HepG2 (cell line): ENCODE data around the gene ARHGEF4.

Source experiments
- FOXJ3 ChIP-seq: sonication (generic); formaldehyde crosslinking; IDR thresholded peaks from 2 replicates; pipeline ENCODE4 v1.4.0; 2020; ENCODE audit warnings: missing genetic modification reagents, mild to moderate bottlenecking, borderline replicate concordance
- POLR2A ChIP-seq, 2 experiments: IDR thresholded peaks; 2 replicates each; pipeline ENCODE4 v1.6.1; 2011; ENCODE audit warnings: low read depth in 2 of 2, low read length in 2 of 2, mild to moderate bottlenecking in 1 of 2, moderate library complexity in 1 of 2; ENCODE audit not compliant: insufficient read depth in 1 of 2
- PRMT3 ChIP-seq: sonication (generic); formaldehyde crosslinking; IDR thresholded peaks from 2 replicates; pipeline ENCODE4 v1.8.1; 2022; ENCODE audit warnings: low read depth, mild to moderate bottlenecking, moderate library complexity, missing genetic modification reagents, borderline replicate concordance
- ZFP36 ChIP-seq: fragments of 150-350 bp; IDR thresholded peaks from 2 replicates; pipeline ENCODE4 v1.6.1; 2018; ENCODE audit warnings: borderline replicate concordance, low read length, low read depth; ENCODE audit not compliant: partially characterized antibody
- TF ChIP-seq, protein P1 (sequence below): IDR thresholded peaks from 2 replicates; pipeline ENCODE4 v1.6.1; 2016; ENCODE audit warnings: mild to moderate bottlenecking, missing biosample characterization, missing genetic modification reagents
- TF ChIP-seq, protein P2 (sequence below): sonication (generic); formaldehyde crosslinking; IDR thresholded peaks from 2 replicates; pipeline ENCODE4 v1.5.0; 2020; ENCODE audit warnings: mild to moderate bottlenecking, missing genetic modification reagents, moderate library complexity

- TF ChIP-seq FOXJ3 (CRISPR knock-in tag), result no peak
- no peak for TF ChIP-seq ZFP36
- TF ChIP-seq, protein P1, sequence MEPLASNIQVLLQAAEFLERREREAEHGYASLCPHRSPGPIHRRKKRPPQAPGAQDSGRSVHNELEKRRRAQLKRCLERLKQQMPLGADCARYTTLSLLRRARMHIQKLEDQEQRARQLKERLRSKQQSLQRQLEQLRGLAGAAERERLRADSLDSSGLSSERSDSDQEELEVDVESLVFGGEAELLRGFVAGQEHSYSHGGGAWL (CRISPR knock-in tag), result no peak
- TF ChIP-seq, protein P2, sequence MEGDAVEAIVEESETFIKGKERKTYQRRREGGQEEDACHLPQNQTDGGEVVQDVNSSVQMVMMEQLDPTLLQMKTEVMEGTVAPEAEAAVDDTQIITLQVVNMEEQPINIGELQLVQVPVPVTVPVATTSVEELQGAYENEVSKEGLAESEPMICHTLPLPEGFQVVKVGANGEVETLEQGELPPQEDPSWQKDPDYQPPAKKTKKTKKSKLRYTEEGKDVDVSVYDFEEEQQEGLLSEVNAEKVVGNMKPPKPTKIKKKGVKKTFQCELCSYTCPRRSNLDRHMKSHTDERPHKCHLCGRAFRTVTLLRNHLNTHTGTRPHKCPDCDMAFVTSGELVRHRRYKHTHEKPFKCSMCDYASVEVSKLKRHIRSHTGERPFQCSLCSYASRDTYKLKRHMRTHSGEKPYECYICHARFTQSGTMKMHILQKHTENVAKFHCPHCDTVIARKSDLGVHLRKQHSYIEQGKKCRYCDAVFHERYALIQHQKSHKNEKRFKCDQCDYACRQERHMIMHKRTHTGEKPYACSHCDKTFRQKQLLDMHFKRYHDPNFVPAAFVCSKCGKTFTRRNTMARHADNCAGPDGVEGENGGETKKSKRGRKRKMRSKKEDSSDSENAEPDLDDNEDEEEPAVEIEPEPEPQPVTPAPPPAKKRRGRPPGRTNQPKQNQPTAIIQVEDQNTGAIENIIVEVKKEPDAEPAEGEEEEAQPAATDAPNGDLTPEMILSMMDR, result no peak
- TF ChIP-seq PRMT3 (CRISPR knock-in tag), result no peak
- no peak for TF ChIP-seq POLR2A (IDR thresholded peaks at IDR 0.05; ENCODE audit: insufficient read depth in 1 of 2, low read depth in 2 of 2, low read length in 2 of 2)
These were observed 31.1 kb upstream of the ARHGEF4 start for GRCh38 chr2:130805613-130806012.
